Endothelial cell of umbilical vein (primary cell): Measurements from ENCODE around the gene EZR.

Experiments used
- EZH2 ChIP-seq: IDR thresholded peaks from 2 replicates; pipeline ENCODE4 v1.6.1; 2012; ENCODE audit warnings: borderline replicate concordance, low read depth, mild to moderate bottlenecking, moderate library complexity, low read length, inconsistent platforms; ENCODE audit not compliant: severe bottlenecking
- GATA2 ChIP-seq: IDR thresholded peaks from 2 replicates; pipeline ENCODE4 v1.7.0; 2011; ENCODE audit warnings: low read depth, mild to moderate bottlenecking, moderate library complexity, mixed read lengths, low read length; ENCODE audit not compliant: insufficient read length, insufficient read depth
- MAX ChIP-seq: IDR thresholded peaks from 2 replicates; pipeline ENCODE4 v1.6.1; 2011; ENCODE audit not compliant: insufficient read depth, insufficient read length
- MYC ChIP-seq: IDR thresholded peaks from one replicate; pipeline ENCODE4 v1.6.1; 2011; ENCODE audit warnings: mild to moderate bottlenecking, low read depth, low read length
- POLR2A ChIP-seq: IDR thresholded peaks from 2 replicates; pipeline ENCODE4 v1.6.1; 2012; ENCODE audit warnings: low read depth, mild to moderate bottlenecking, control low read depth, low read length
- POLR2AphosphoS5 ChIP-seq: IDR thresholded peaks from 2 replicates; pipeline ENCODE4 v1.6.1; 2012; ENCODE audit warnings: low read depth, mild to moderate bottlenecking, control low read depth, low read length, moderate library complexity; ENCODE audit not compliant: insufficient read depth
- TF ChIP-seq, protein P1 (sequence below), 2 donors: IDR thresholded peaks; 1 replicate in 1 of 2; 2 replicates in 1 of 2; pipeline ENCODE4 v1.5.1; 2011; ENCODE audit warnings: low read length in 2 of 2, mild to moderate bottlenecking in 2 of 2, moderate library complexity in 2 of 2, control low read depth in 1 of 2, inconsistent platforms in 1 of 2, low read depth in 1 of 2; ENCODE audit not compliant: insufficient read depth in 1 of 2; ENCODE audit errors: extremely low read depth in 1 of 2

GRCh38 chr6:158803733-158804143, 15.4 kb downstream of the EZR start:
- no peak for TF ChIP-seq POLR2AphosphoS5
- no peak for TF ChIP-seq MAX
- TF ChIP-seq, protein P1, sequence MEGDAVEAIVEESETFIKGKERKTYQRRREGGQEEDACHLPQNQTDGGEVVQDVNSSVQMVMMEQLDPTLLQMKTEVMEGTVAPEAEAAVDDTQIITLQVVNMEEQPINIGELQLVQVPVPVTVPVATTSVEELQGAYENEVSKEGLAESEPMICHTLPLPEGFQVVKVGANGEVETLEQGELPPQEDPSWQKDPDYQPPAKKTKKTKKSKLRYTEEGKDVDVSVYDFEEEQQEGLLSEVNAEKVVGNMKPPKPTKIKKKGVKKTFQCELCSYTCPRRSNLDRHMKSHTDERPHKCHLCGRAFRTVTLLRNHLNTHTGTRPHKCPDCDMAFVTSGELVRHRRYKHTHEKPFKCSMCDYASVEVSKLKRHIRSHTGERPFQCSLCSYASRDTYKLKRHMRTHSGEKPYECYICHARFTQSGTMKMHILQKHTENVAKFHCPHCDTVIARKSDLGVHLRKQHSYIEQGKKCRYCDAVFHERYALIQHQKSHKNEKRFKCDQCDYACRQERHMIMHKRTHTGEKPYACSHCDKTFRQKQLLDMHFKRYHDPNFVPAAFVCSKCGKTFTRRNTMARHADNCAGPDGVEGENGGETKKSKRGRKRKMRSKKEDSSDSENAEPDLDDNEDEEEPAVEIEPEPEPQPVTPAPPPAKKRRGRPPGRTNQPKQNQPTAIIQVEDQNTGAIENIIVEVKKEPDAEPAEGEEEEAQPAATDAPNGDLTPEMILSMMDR (IDR thresholded peaks at IDR 0.05; ENCODE audit: extremely low read depth in 1 of 2, insufficient read depth in 1 of 2, low read depth in 1 of 2, low read length in 2 of 2): no peak
- no peak for TF ChIP-seq POLR2A
- no peak for TF ChIP-seq MYC
- peak; percentile 36 for TF ChIP-seq GATA2
- no peak for TF ChIP-seq EZH2
